Heart left ventricle (tissue), 16 donors: ENCODE data around the gene C2orf92. TPM values are rescaled to one million over a fixed set of nuclear protein-coding genes. Genes with fewer than 3 reads are reported as not detected.
A peak's percentile ranks its signal among the peaks of the same experiment; 100 is the strongest.

Source experiments
- ATAC-seq, 4 donors: fragments of 200-7000 bp; cut with Tn5 transposase; one replicate each; pipeline ENCODE4 v1.9.1; 2020 to 2022; ENCODE audit warnings: moderate library complexity in 4 of 4, mild to moderate bottlenecking in 3 of 4, moderate number of reproducible peaks in 1 of 4
- DNase-seq, 5 donors: peaks; one replicate each; pipeline ENCODE4 v3.0.0-alpha.2; 2020
- H3K27ac ChIP-seq, 12 donors: fragments of 200-600 bp; sonication (generic) in 4 of 12; one replicate each; pipeline versions ENCODE4 v1.5.0 to v1.8.0; 2016 to 2022; ENCODE audit warnings: mild to moderate bottlenecking in 2 of 12
- H3K27me3 ChIP-seq, 9 donors: fragments of 200-600 bp; sonication (generic) in 2 of 9; one replicate each; pipeline versions ENCODE4 v1.5.1 to v1.8.0; 2016 to 2022; ENCODE audit warnings: mild to moderate bottlenecking in 3 of 9
- H3K36me3 ChIP-seq, 9 donors: fragments of 200-600 bp; sonication (generic) in 2 of 9; one replicate each; pipeline versions ENCODE4 v1.5.0 to v1.8.0; 2018 to 2022; ENCODE audit warnings: mild to moderate bottlenecking in 2 of 9
- H3K4me1 ChIP-seq, 12 donors: fragments of 200-600 bp; sonication (generic) in 4 of 12; one replicate each; pipeline versions ENCODE4 v1.5.0 to v1.8.0; 2016 to 2022; ENCODE audit warnings: mild to moderate bottlenecking in 3 of 12
- H3K4me3 ChIP-seq, 12 donors: fragments of 200-600 bp; sonication (generic) in 4 of 12; one replicate each; pipeline versions ENCODE4 v1.5.0 to v1.8.0; 2017 to 2022; ENCODE audit warnings: mild to moderate bottlenecking in 9 of 12, moderate library complexity in 4 of 12
- H3K9me3 ChIP-seq, 12 donors: fragments of 200-600 bp; sonication (generic) in 4 of 12; one replicate each; pipeline versions ENCODE4 v1.5.0 to v1.8.0; 2016 to 2022; ENCODE audit warnings: mild to moderate bottlenecking in 1 of 12
- POLR2A ChIP-seq, 2 donors: fragments of 450-650 bp; IDR thresholded peaks; one replicate each; pipeline ENCODE4 v1.6.1; 2017; ENCODE audit warnings: antibody characterized with exemption in 2 of 2, mild to moderate bottlenecking in 2 of 2, moderate library complexity in 2 of 2
- WGBS, 4 donors: extraction: QIAGEN DNeasy Blood & Tissue Kit in 2 of 4; methylation state at CpG; one replicate each; pipeline versions ENCODE4 v1.1.5 to v1.1.7; 2013 to 2018; 5-methylcytosine and 5-hydroxymethylcytosine counted together
- intact Hi-C, 10 donors: fragments of 100-400 bp; cut with DNase I; formaldehyde crosslinking; loops; one replicate each; pipeline versions ENCODE4 v1.11.1 to v1.14.2; 2022
- polyA plus RNA-seq, 2 donors: library from polyadenylated mRNA; stranded (reverse); fragments of 200-250 nt; gene quantifications; one replicate each; pipeline ENCODE4 v1.2.3, GENCODE V29; 2013
- total RNA-seq, 9 donors: library from RNA; depleted of rRNA in 2 of 9; stranded (reverse); fragments of >200 nt in 2 of 9; fragmentation: NEBNext Ultra II Directional in 3 of 9; extraction: Animal tissue kit (Norgen Biotek cat#: 25700) in 3 of 9; gene quantifications; one replicate each; pipeline versions ENCODE4 v1.1.0 to v1.2.4, GENCODE V29; 2016 to 2023
- TF ChIP-seq, protein P1 (sequence below), 12 donors: fragments of 200-600 bp; sonication (generic) in 4 of 12; IDR thresholded peaks; one replicate each; pipeline versions ENCODE4 v1.5.0 to v1.8.0; 2018 to 2022; ENCODE audit warnings: antibody characterized with exemption in 12 of 12, mild to moderate bottlenecking in 5 of 12
- donor health status: ischemic (EF 13 %, LVEDD 7.1; RV severe dilation, severe dysfunction).
- donor health status: healthy with polysubstance abuse.
- donor health status: DM: no; HTN: yes; CAD: no.
- donor health status: DM: no; HTN: no; CAD: no.
- donor health status: ischemic (EF 25% LVEDD 6.9; RV normal size, moderate dysfunction).
- donor health status: ischemic (EF 25% LVEDD 5.7; RV mildly dilated, moderate dysfunction).
- donor health status: healthy.
- donor health status: DM: yes; HTN: yes; CAD: no.
- donor health status: ischemic (EF 35%, LVEDD 5.7; RV mildly dilated, moderate dysfunction).
- donor health status: nonischemic (EF 11% LVEDD 7.7; RV severe dilation, severe dysfunction).
- donor health status: DM: yes; HTN: yes; CAD: no.
- donor health status: PGD.
- donor health status: ischemic (EF 29% LVEDD 5.4; RV normal size, mild dysfunction).
- donor health status: nonischemic (EF 23%, LVEDD 6.1; RV moderate dilation, normal function).

C2orf92 gene
- total and polyA plus RNA-seq, 11 donors: 0.89 to 11.0 (median 2.4) TPM

DNA sequence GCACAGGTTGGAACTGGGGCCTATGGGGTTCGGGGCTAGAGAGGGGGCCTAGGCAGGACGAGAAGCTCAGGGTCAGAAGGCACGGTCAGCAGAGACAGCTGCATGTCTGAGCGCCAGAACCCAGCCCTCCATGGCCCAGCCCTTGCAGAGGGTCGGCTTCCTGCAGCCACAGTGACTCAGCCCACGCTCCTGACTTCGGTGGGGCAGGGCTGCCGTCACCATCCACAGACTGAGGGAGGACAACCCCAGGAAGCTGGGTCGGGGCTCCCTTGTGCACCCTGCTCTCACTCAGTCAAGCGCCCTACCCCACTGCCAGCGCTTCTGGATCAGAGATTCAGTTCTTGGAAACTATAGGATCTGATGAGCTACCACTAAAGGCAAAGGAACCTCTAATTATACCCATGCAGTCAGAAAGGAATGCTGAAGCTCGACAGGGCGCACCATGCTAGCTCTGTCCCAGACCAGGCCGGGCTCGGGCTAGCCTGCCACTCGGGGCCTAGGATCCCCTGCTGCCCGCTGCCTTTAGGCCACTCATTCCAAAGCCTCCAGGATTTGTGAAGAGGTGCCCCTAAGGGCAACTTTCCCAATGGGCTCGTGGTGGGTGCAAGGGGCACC lies 8.6 kb upstream of the C2orf92 start:
- ATAC-seq: no peak
- H3K27ac ChIP-seq: peak overlapping the region in 3 of 12 donors; percentile 7 to 24 (median 11)

DNA sequence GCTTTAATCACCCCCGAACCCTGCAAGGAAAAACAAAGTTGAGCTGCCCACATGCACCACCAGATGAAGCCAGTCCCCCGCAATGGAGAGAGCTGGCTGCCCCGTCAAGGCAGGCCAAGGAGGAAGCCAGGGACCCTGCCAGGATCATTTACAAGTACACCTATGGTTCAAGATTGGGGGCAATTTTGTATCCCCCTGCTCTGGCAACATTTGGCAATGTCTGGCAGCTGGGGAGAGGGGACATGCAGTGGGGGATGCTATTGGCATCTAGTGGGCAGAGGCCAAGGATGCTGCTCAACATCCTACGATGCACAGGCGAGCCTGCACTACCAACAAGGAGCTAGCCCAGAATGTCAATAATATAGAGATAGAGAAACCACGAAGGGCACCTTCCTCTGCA lies 7.6 kb upstream of the C2orf92 start:
- Histone ChIP-seq H3K4me3 (peak overlapping the region in 8 of 12 donors; percentile 57 to 85 (median 68)), H3K36me3 (peaks cover 0 to 33% (median 27%) of the 10 kb centered on the region in 9 donors), H3K4me1 (peaks cover 4 to 38% (median 30%) of the 10 kb centered on the region in 12 donors), H3K9me3 (no peaks in the 10 kb centered on the region), H3K27me3 (no peaks in the 10 kb centered on the region), H3K27ac (peak overlapping the region in 8 of 12 donors; percentile 88 to 99 (median 96))
- DNase-seq (no peak), ATAC-seq (no peak)
- TF ChIP-seq, protein P1, sequence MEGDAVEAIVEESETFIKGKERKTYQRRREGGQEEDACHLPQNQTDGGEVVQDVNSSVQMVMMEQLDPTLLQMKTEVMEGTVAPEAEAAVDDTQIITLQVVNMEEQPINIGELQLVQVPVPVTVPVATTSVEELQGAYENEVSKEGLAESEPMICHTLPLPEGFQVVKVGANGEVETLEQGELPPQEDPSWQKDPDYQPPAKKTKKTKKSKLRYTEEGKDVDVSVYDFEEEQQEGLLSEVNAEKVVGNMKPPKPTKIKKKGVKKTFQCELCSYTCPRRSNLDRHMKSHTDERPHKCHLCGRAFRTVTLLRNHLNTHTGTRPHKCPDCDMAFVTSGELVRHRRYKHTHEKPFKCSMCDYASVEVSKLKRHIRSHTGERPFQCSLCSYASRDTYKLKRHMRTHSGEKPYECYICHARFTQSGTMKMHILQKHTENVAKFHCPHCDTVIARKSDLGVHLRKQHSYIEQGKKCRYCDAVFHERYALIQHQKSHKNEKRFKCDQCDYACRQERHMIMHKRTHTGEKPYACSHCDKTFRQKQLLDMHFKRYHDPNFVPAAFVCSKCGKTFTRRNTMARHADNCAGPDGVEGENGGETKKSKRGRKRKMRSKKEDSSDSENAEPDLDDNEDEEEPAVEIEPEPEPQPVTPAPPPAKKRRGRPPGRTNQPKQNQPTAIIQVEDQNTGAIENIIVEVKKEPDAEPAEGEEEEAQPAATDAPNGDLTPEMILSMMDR (IDR thresholded peaks at IDR 0.05): no peak
- no peak for TF ChIP-seq POLR2A (IDR thresholded peaks at IDR 0.05)
- 80 to 87% (median 82%) methylated on average over 6 of the region's 6 CpGs for WGBS, 4 donors
- intact Hi-C loops: loop anchor here in 3 of 10 donors (1.0 to 2.0 kb wide), 2 partner anchors 15 kb away; partner anchors contain the start of gene COX5B (in 2 of the 3)

More for the DNA sequence above, 8.6 kb upstream of the C2orf92 start:
- H3K36me3 ChIP-seq: peaks cover 0 to 44% (median 36%) of the 10 kb centered on the region in 9 donors
- 82 to 86% (median 83%) methylated on average over 9 to 18 of the region's 18 CpGs for WGBS, 4 donors
- no peaks in the 10 kb centered on the region for H3K9me3 ChIP-seq
- TF ChIP-seq, protein P1 (IDR thresholded peaks at IDR 0.05): no peak
- no peak for TF ChIP-seq POLR2A (IDR thresholded peaks at IDR 0.05)
- no peak for DNase-seq
- peak overlapping the region in 1 of 12 donors; percentile 66 for H3K4me3 ChIP-seq
- H3K27me3 ChIP-seq: no peaks in the 10 kb centered on the region
- intact Hi-C loops: no loop called here
- peaks cover 4 to 38% (median 30%) of the 10 kb centered on the region in 12 donors for H3K4me1 ChIP-seq

DNA sequence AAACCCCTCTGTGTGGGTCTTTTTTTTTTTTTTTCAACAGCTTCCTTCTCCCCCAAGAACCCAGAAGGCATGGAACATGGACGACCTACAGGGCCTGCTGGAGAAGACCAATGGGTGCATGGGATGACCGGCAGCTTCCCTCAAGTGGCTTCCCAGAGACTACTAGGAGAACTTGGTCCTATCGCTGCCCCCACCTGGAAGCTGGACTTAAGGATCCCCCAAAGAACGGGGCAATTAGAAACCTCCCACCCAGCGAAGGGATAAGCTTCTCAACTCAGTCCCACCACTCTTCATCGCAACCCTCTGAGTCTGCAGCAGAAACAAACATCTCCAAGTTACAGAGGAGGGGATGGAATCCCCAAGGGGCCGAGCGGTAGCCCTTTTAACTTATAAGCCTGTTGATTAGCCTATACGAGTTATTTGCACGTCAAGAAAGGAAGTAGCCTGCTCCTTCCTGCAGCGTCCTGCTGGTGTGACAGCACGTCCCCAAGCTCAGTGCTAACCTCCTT lies 7.1 kb upstream of the C2orf92 start:
- ATAC-seq (no peak), DNase-seq (no peak)
- Histone ChIP-seq H3K9me3 (no peaks in the 10 kb centered on the region), H3K4me3 (peak overlapping the region; percentile 57 to 98 (median 68)), H3K4me1 (peaks cover 4 to 38% (median 30%) of the 10 kb centered on the region in 12 donors), H3K27ac (peak overlapping the region; percentile 88 to 99 (median 96)), H3K36me3 (peaks cover 0 to 28% (median 22%) of the 10 kb centered on the region in 9 donors), H3K27me3 (no peaks in the 10 kb centered on the region)
- WGBS, 4 donors: 25 to 28% (median 27%) methylated on average over 12 of the region's 12 CpGs
- TF ChIP-seq, protein P1 (IDR thresholded peaks at IDR 0.05): no peak
- TF ChIP-seq POLR2A (IDR thresholded peaks at IDR 0.05): no peak
- intact Hi-C loops: loop anchor here in 3 of 10 donors (1.0 to 2.0 kb wide), 2 partner anchors 15 to 16 kb away; partner anchors contain the start of gene COX5B (in 2 of the 3)
